GM12891 (cell line): ENCODE results near the gene ATXN7.

Source experiments
- POLR2A ChIP-seq: IDR thresholded peaks from 2 replicates; pipeline ENCODE4 v1.6.1; 2011; ENCODE audit warnings: low read depth, low read length, control low read depth
- POLR2AphosphoS5 ChIP-seq: IDR thresholded peaks from 2 replicates; pipeline ENCODE4 v1.6.1; 2011; ENCODE audit warnings: low read depth, low read length, control low read depth

DNA sequence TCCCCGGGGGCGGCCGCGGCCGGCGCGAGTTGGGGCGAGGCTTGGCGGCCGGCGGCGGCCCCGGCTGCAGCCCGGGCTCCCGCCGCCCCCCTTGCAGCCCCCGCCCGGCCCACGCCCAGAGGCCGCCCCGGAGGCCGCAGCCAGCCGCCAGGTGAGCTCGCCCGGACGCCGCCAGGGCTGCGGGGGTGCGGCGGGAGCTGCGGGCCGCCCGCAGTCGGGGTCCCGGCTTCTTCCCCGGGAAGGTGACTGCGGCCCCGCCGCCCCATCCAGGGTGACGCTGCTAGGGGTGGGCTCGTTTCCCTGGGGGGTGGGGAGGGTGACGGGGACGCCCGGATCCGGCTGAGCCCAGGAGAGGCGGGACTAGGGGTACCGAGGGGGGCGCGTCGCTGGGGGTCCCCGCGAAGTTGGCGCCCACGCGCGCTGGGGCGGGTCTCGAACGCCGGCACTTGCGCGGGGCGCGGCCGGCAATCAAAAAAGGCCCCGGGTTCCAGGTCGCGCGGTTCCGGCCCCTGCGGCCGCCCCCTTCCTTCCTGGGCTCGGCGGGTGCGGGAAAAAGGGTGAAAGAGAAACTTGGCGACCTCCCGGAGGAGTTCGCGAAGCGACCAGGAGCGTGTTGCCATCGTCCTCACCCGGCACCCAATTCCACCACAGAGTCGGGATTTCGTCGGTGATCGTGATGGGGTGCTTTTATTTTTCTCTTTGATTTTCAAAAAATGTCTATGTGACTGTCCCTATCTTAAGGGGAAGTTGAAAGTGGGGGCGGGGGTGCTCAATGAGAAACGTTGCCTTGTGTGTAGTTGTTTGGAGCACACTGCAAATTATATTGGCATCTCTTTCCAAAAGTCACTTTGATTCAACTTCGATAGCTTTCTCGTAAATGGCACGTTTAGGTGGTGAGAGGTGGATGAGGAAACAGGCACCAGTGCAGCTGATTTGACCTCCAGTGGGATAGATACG lies 619 bp downstream of the ATXN7 start:
- TF ChIP-seq POLR2A (no peak), POLR2AphosphoS5 (no peak)
